ENCODE data around the gene ST6GALNAC1.

DNA sequence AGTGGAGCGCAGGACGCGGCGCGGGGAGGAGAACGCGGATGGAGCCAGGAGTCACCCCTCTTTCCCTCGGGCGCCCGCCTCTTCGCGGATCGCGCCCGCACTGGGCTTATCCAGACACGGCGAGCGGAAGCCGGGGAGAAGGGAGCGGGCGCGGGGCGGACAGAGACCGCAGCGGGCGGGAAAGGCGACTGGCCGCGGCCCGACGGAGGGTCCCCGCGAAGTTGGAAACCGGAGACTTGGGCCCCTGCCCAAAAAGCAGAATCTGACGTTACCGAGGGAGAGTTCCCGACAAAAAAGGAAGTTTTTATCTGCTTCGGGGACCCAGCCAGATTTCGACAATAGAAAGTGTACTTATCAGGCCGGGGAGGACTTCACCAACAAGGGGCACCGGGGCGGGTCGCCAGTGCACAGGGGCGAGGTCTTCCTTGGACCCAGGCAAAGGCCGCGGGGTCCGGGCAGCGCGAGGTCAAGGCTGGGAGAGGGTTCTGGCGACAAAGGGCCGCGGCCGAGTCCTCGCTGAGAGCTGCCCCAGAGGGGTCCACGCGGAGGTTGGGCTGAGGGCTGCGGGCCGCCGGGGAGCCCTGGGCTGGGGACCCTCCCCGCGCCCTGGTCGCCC, 58.4 kb downstream of the ST6GALNAC1 start:
- TF ChIP-seq, protein P1, sequence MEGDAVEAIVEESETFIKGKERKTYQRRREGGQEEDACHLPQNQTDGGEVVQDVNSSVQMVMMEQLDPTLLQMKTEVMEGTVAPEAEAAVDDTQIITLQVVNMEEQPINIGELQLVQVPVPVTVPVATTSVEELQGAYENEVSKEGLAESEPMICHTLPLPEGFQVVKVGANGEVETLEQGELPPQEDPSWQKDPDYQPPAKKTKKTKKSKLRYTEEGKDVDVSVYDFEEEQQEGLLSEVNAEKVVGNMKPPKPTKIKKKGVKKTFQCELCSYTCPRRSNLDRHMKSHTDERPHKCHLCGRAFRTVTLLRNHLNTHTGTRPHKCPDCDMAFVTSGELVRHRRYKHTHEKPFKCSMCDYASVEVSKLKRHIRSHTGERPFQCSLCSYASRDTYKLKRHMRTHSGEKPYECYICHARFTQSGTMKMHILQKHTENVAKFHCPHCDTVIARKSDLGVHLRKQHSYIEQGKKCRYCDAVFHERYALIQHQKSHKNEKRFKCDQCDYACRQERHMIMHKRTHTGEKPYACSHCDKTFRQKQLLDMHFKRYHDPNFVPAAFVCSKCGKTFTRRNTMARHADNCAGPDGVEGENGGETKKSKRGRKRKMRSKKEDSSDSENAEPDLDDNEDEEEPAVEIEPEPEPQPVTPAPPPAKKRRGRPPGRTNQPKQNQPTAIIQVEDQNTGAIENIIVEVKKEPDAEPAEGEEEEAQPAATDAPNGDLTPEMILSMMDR (IDR thresholded peaks at IDR 0.05) = no peak
- TF ChIP-seq POLR2A (IDR thresholded peaks at IDR 0.05) = no peak

All from adrenal gland (tissue), 5 donors.